K562 (cell line): ENCODE measurements around the gene ZBP1. TPM values are rescaled to one million over a fixed set of nuclear protein-coding genes. Genes with fewer than 3 reads are reported as not detected.

Experiments
- ATAC-seq: fragments of 200-7000 bp; cut with Tn5 transposase; 3 replicates; pipeline ENCODE4 v1.9.1; 2020; ENCODE audit warnings: moderate library complexity
- BruUV-seq: library from RNA; stranded (reverse); fragments of 400-500 nt; replicated peaks from 2 replicates; lab custom pipeline; 2021; lab: Mats Ljungman, UMichigan
- CTCF ChIA-PET: fragments of 300-600 bp; formaldehyde crosslinking; extraction: SDS; loops from one replicate; lab custom pipeline; 2021; ENCODE audit warnings: low intra/inter-chr PET ratio; lab: Yijun Ruan, JAX
- POLR2A ChIA-PET: fragments of 300-600, 350-650 bp; sonication (Branson Sonifier 250); formaldehyde crosslinking; extraction: SDS; loops from one replicate; lab custom pipeline; 2021; ENCODE audit warnings: antibody characterized with exemption, inconsistent platforms; lab: Yijun Ruan, JAX
- DNase-seq, 4 experiments: peaks; one replicate each; pipeline versions ENCODE4 v3.0.0 to v3.0.0-alpha.2; 2011 to 2018; ENCODE audit warnings: low spot score in 3 of 4, mixed read lengths in 3 of 4; ENCODE audit errors: extremely low read depth in 1 of 4
- FAIRE-seq: peaks from 2 replicates; lab custom pipeline; 2011; peaks lifted over from hg19 to GRCh38; lab: Jason Lieb, UNC
- H2AFZ ChIP-seq: 2 replicates; pipeline ENCODE4 v1.6.0; 2011; ENCODE audit warnings: low read depth, low read length, control low read depth, inconsistent platforms
- H3K27ac ChIP-seq: fragments of 200-600 bp; 3 replicates; pipeline ENCODE4 v1.8.0; 2011; ENCODE audit warnings: low read depth, mild to moderate bottlenecking, control low read depth, inconsistent platforms, low read length, moderate library complexity, mixed read lengths; ENCODE audit errors: extremely low read depth
- H3K27me3 ChIP-seq, 2 experiments: fragments of 300-600 bp in 1 of 2; 2 replicates in 1 of 2; 3 replicates in 1 of 2; pipeline versions ENCODE4 v1.6.0 to v1.8.0; 2011; ENCODE audit warnings: inconsistent platforms in 2 of 2, low read length in 2 of 2, mild to moderate bottlenecking in 1 of 2, mixed read lengths in 1 of 2, moderate library complexity in 1 of 2; ENCODE audit not compliant: control insufficient read depth in 2 of 2, insufficient read depth in 2 of 2
- H3K36me3 ChIP-seq: fragments of 300-600 bp; 3 replicates; pipeline ENCODE4 v1.8.0; 2011; ENCODE audit warnings: mild to moderate bottlenecking, low read length, inconsistent platforms; ENCODE audit not compliant: control insufficient read depth, insufficient read depth
- H3K4me1 ChIP-seq, 2 experiments: fragments of 200-600 bp in 1 of 2; replicated peaks in 1 of 2; 2 replicates in 1 of 2; 3 replicates in 1 of 2; pipeline versions ENCODE4 v1.5.1 to v1.8.0; 2011; ENCODE audit warnings: inconsistent platforms in 2 of 2, low read length in 2 of 2, mild to moderate bottlenecking in 1 of 2, mixed read lengths in 1 of 2, moderate library complexity in 1 of 2; ENCODE audit not compliant: control insufficient read depth in 2 of 2, insufficient read depth in 2 of 2
- H3K4me2 ChIP-seq: 2 replicates; pipeline ENCODE4 v1.6.1; 2011; ENCODE audit warnings: low read length, control low read depth, inconsistent platforms, mixed read lengths; ENCODE audit not compliant: insufficient read depth
- H3K4me3 ChIP-seq: fragments of 200-600 bp; sonication (generic), shearing (Covaris generic); 2 replicates; pipeline ENCODE4 v1.5.1; 2016; ENCODE audit warnings: control low read depth, inconsistent platforms
- H3K79me2 ChIP-seq: fragments of 200-600 bp; 3 replicates; pipeline ENCODE4 v1.8.0; 2011; ENCODE audit warnings: low read length, inconsistent platforms; ENCODE audit not compliant: control insufficient read depth, insufficient read depth
- H3K9ac ChIP-seq, 2 experiments: 2 replicates each; pipeline versions ENCODE4 v1.6.0 to v1.6.1; 2011; ENCODE audit warnings: low read depth in 2 of 2, low read length in 2 of 2, control low read depth in 1 of 2, inconsistent platforms in 1 of 2, mild to moderate bottlenecking in 1 of 2, mixed read lengths in 1 of 2; ENCODE audit not compliant: insufficient read depth in 1 of 2
- H3K9me1 ChIP-seq: one replicate; pipeline ENCODE4 v1.6.0; 2011; ENCODE audit warnings: inconsistent platforms, mild to moderate bottlenecking, low read length, moderate library complexity; ENCODE audit not compliant: control insufficient read depth, insufficient read depth
- H3K9me3 ChIP-seq: replicated peaks from 2 replicates; pipeline ENCODE4 v1.5.1; 2011; ENCODE audit warnings: low read depth, low read length, inconsistent platforms; ENCODE audit not compliant: control insufficient read depth, insufficient read depth
- H4K20me1 ChIP-seq: replicated peaks from 2 replicates; pipeline ENCODE4 v1.6.1; 2011; ENCODE audit warnings: low read length, inconsistent platforms, mixed read lengths; ENCODE audit not compliant: control insufficient read depth, insufficient read depth
- BCOR ChIP-seq: fragments of 450-650 bp; IDR thresholded peaks from 2 replicates; pipeline ENCODE4 v1.6.1; 2016
- MECOM ChIP-seq: fragments of 250-450 bp; sonication (Bioruptor Pico); IDR thresholded peaks from 2 replicates; pipeline ENCODE4 v1.8.0; 2022; ENCODE audit warnings: inconsistent platforms
- RBM25 ChIP-seq: fragments of 200-400 bp; formaldehyde crosslinking; IDR thresholded peaks from 2 replicates; pipeline ENCODE4 v1.6.1; 2018; ENCODE audit warnings: low read length, low read depth, moderate library complexity; ENCODE audit not compliant: severe bottlenecking
- RCOR1 ChIP-seq, 2 experiments: IDR thresholded peaks; 2 replicates each; pipeline ENCODE4 v1.6.1; 2012; ENCODE audit warnings: low read depth in 2 of 2, low read length in 2 of 2, borderline replicate concordance in 1 of 2, improper control_type of control experiment in 1 of 2
- ZFP36 ChIP-seq: fragments of 150-350 bp; IDR thresholded peaks from 2 replicates; pipeline ENCODE4 v1.6.1; 2018; ENCODE audit warnings: low read length, low read depth; ENCODE audit not compliant: partially characterized antibody
- ZNF561 ChIP-seq: fragments of 450-650 bp; formaldehyde crosslinking; conservative IDR thresholded peaks from 2 replicates; pipeline ENCODE4 v1.4.0; 2020; ENCODE audit warnings: mild to moderate bottlenecking, moderate library complexity
- WGBS: fragments of 100-300 bp; shearing (Covaris generic); methylation state at CpG from one replicate; pipeline ENCODE4 v1.1.6; 2016; ENCODE audit warnings: low coverage, mixed read lengths; ENCODE audit not compliant: insufficient coverage; ENCODE audit errors: missing lambda C conversion rate; 5-methylcytosine and 5-hydroxymethylcytosine counted together
- in situ Hi-C: fragments of 300-500 bp; cut with MboI; formaldehyde crosslinking; loops from 4 replicates; pipeline ENCODE4 v1.15.0; 2018; ENCODE audit warnings: inconsistent platforms, mixed read lengths
- intact Hi-C: fragments of 100-400 bp; cut with micrococcal nuclease; formaldehyde crosslinking; loops from 2 replicates; pipeline ENCODE4 v1.14.2; 2022
- polyA plus RNA-seq, 8 experiments: library from polyadenylated mRNA; depleted of rRNA in 4 of 8; stranded (reverse) in 5 of 8; unstranded in 3 of 8; fragments of >200 nt; fragmentation: Nextera tagmentation in 2 of 8; fragmentation: Illumina TruSeq in 1 of 8; extraction: Ambion mirVana in 2 of 8; extraction: Trizol in 1 of 8; gene quantifications; 2 replicates each; pipeline versions ENCODE4 v1.2.1 to v1.2.3, GENCODE V29; 2011 to 2014; ENCODE audit warnings: inconsistent platforms in 1 of 8, missing spikeins in 1 of 8
- total RNA-seq, 7 experiments: library from RNA; depleted of rRNA in 6 of 7; stranded (reverse); fragments of >200 nt in 6 of 7; fragmentation: Illumina TruSeq in 2 of 7; extraction: Trizol in 2 of 7; gene quantifications; 2 replicates each; pipeline versions ENCODE4 v1.2.1 to v1.2.3, GENCODE V29; 2011 to 2021; ENCODE audit warnings: low replicate concordance in 1 of 7

ZBP1 gene
- total and polyA plus RNA-seq, 9 of the 15 experiments (the other 6 are each of a cell fraction or from before 2014, with no cell fraction given), result not detected

- Histone ChIP-seq H3K36me3 (no peaks in the 10 kb centered on the region), H3K9me1 (no peaks in the 10 kb centered on the region), H3K4me1 (peaks cover 0 to 10% of the 10 kb centered on the region in 2 experiments; a peak in 3 of 5 replicates), H3K9ac (no peak overlapping the region), H4K20me1 (no peaks in the 10 kb centered on the region), H3K4me3 (no peak overlapping the region), H2AFZ (no peak overlapping the region), H3K9me3 (no peaks in the 10 kb centered on the region), H3K27ac (no peak overlapping the region), H3K4me2 (no peak overlapping the region), H3K27me3 (peaks cover 0 to 12% of the 10 kb centered on the region in 2 experiments; a peak in 1 of 5 replicates), H3K79me2 (no peaks in the 10 kb centered on the region)
- ChIA-PET CTCF (no interaction called here), POLR2A (interaction anchor here (0.9 to 1.0 kb wide), 2 partner anchors 8 to 11 kb away, joined by 4 to 6 read pairs; no protein-coding TSS in a partner anchor)
- intact Hi-C loops, result no loop called here
- ATAC-seq, result no peak
- no peak for FAIRE-seq
- in situ Hi-C loops, result no loop called here
- TF ChIP-seq RCOR1 (IDR thresholded peaks at IDR 0.05; ENCODE audit: borderline replicate concordance in 1 of 2, low read depth in 2 of 2, low read length in 2 of 2), result 0 out of 4 replicates have a peak, but pooled peaks of 1 of the 2 experiments have one; percentile 23
- TF ChIP-seq BCOR, result peak; percentile 72
- no peak for TF ChIP-seq MECOM (CRISPR knock-in tag)
- no peak for TF ChIP-seq ZNF561 (CRISPR knock-in tag)
- peak; percentile 97 for TF ChIP-seq ZFP36
- TF ChIP-seq RBM25, result peak; percentile 82
- BruUV-seq, result no TSS peak
- no peak for DNase-seq
- 38% methylated on average over 9 of the region's 9 CpGs for WGBS
Measured at GRCh38 chr20:57567471-57568079, 52.7 kb downstream of the ZBP1 start.
